ENCODE results near the gene SYT2. TPM values are rescaled to one million over a fixed set of nuclear protein-coding genes. Genes with fewer than 3 reads are reported as not detected.

The SYT2 gene
- total and polyA plus RNA-seq, 10 of the 15 experiments (the other 5 are each of a cell fraction or from before 2014, with no cell fraction given): not detected

GRCh38 chr1:202689082-202689481, 21.2 kb downstream of the SYT2 start:
- Histone ChIP-seq H3K9ac (ENCODE audit: control insufficient read depth, insufficient read depth, low read length) (no peak overlapping the region), H3K79me2 (ENCODE audit: control insufficient read depth, insufficient read depth, low read length) (no peaks in the 10 kb centered on the region), H2AFZ (ENCODE audit: control insufficient read depth, low read depth, low read length) (no peak overlapping the region), H3K4me2 (ENCODE audit: control insufficient read depth, insufficient read depth) (no peak overlapping the region), H3K36me3 (ENCODE audit: control insufficient read depth in 2 of 2, insufficient read depth in 2 of 2, low read length in 1 of 2) (no peaks in the 10 kb centered on the region), H4K20me1 (ENCODE audit: control insufficient read depth, insufficient read depth) (no peaks in the 10 kb centered on the region), H3K27me3 (replicated peaks in 1 of 2; ENCODE audit: control insufficient read depth in 2 of 2, insufficient read depth in 2 of 2, low read length in 1 of 2) (peaks cover 0 to 4% of the 10 kb centered on the region in 2 experiments; a peak in 3 of 4 replicates), H3K9me3 (replicated peaks; ENCODE audit: control insufficient read depth, insufficient read depth, low read length) (no peaks in the 10 kb centered on the region), H3K27ac (ENCODE audit: control insufficient read depth, insufficient read depth) (no peak overlapping the region), H3K4me1 (ENCODE audit: control insufficient read depth, insufficient read depth, low read length) (no peaks in the 10 kb centered on the region), H3K4me3 (no peak overlapping the region)
- in situ Hi-C loops (cut with MboI) (no loop called here), intact Hi-C loops (cut with micrococcal nuclease; ENCODE audit: unreplicated experiment) (no loop called here)
- no TSS peak for BruUV-seq (replicated peaks)
- FAIRE-seq (no peak), DNase-seq (ENCODE audit: low read depth, low spot score) (no peak), ATAC-seq (no peak)
- CTCF ChIA-PET: no interaction called here
- TF ChIP-seq ATF2 (IDR thresholded peaks at IDR 0.05; ENCODE audit: low read length): no peak
- TF ChIP-seq SREBF2 (IDR thresholded peaks at IDR 0.05; ENCODE audit: low read length): no peak
- TF ChIP-seq ZZZ3 (IDR thresholded peaks at IDR 0.05; ENCODE audit: control insufficient read depth, insufficient read length, low read depth): no peak
- no peak for TF ChIP-seq SREBF1 (IDR thresholded peaks at IDR 0.05; ENCODE audit: low read length)
- TF ChIP-seq RB1 (IDR thresholded peaks at IDR 0.05; ENCODE audit: borderline replicate concordance): no peak
- no peak for TF ChIP-seq ATF7 (IDR thresholded peaks at IDR 0.05; ENCODE audit: low read depth)
- TF ChIP-seq ZNF622 (IDR thresholded peaks at IDR 0.05): no peak
- TF ChIP-seq JUND (IDR thresholded peaks at IDR 0.05; ENCODE audit: low read depth, low read length): no peak
- no peak for TF ChIP-seq NRF1 (conservative IDR thresholded peaks at IDR 0.05; ENCODE audit: low read depth, low read length)
- no peak for TF ChIP-seq IRF5 (IDR thresholded peaks at IDR 0.05; ENCODE audit: borderline replicate concordance)
- no peak for TF ChIP-seq PAX8 (IDR thresholded peaks at IDR 0.05)
- TF ChIP-seq TCF3 (IDR thresholded peaks at IDR 0.05; ENCODE audit: borderline replicate concordance, insufficient read depth, low read depth, low read length): no peak
- POLR2A ChIA-PET: no interaction called here
- WGBS (ENCODE audit: insufficient coverage, insufficient replicate concordance, low lambda C conversion rate, missing lambda C conversion rate): 27% methylated on average over 3 of the region's 3 CpGs
- RAD21 ChIA-PET (ENCODE audit: unreplicated experiment): no interaction called here
- SMC1A ChIA-PET (ENCODE audit: uncharacterized antibody, unreplicated experiment): interaction anchor here (0.6 kb wide), 1 partner anchor 1206 kb away, joined by 3 read pairs; no protein-coding TSS in a partner anchor
